HG03571 (cell line): Measurements from ENCODE around the gene LGI4.
"Not testable (repeated sequence)": the region's sequence is repeated elsewhere in the genome, so short reads cannot be mapped to it uniquely, and the experiment has no call there.

Experiments used
- ATAC-seq: cut with Tn5 transposase; IDR thresholded peaks from one replicate; pipeline ENCODE4 v1.9.1; 2021; ENCODE audit not compliant: unreplicated experiment

LGI4 gene

DNA sequence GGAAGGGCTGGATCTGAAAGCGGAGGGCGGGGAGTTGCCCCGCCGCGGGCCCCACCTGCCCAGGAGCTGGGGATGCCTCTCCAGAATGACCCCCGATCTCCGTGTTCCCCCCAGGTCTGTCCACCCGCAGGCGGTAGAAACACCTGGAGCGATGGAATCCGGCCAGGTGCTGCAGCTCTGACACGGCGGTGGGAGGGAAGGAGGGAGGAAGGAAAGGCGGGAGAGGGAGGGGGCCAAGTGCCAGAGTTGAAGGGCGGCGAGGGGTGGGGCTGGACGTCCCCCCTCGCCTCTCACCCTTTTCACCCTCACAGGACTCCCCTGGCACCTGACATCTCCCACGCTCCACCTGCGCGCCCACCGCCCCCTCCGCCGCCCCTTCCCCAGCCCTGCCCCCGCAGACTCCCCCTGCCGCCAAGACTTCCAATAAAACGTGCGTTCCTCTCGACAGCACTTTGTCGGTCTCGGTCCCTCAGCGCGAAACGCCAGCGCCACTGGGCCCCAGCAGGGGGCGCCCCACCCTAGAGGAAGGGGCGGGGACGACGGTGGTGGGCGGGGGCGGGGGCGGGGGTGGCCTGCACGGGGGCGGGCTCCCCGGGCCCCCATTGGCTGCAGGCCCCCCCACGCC is 7.9 kb upstream of the LGI4 start:
- no peak for ATAC-seq

DNA sequence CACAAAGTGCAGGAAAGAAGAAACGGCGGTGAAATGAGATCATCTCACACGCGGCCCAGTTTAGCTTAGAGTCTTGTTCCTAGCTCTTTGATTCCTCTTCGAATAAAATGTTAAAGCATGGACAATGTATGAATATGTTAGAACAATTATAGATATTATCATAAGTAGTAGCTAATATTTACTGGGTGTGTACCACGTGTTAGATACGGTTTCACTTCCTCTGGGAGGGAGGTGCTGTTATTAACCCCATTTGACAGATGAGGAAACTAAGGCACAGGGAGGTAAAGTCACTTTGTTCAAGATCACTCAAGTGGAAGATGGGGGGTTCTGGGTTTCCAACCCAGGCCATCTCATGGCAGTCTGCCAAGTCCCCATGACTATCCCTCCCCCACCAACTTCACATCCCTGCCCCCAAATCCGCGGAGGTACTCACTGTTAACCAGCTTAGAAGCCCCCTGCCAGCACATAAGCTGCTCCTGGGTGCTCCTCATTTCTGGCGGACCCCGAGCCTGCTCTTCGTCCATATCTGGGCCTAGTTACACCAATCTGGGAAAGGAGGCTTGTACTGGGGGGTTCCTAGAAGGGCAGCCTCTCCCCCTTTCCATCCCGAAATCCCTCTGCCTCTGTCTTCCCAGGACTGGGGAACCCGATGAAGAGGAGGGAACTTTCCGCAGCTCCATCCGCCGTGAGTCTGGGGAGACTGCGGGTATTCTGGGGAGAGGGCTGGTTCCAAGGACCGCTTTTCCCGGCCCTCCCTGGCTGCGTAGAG is 7.2 kb upstream of the LGI4 start:
- peak; percentile 7 for ATAC-seq

DNA sequence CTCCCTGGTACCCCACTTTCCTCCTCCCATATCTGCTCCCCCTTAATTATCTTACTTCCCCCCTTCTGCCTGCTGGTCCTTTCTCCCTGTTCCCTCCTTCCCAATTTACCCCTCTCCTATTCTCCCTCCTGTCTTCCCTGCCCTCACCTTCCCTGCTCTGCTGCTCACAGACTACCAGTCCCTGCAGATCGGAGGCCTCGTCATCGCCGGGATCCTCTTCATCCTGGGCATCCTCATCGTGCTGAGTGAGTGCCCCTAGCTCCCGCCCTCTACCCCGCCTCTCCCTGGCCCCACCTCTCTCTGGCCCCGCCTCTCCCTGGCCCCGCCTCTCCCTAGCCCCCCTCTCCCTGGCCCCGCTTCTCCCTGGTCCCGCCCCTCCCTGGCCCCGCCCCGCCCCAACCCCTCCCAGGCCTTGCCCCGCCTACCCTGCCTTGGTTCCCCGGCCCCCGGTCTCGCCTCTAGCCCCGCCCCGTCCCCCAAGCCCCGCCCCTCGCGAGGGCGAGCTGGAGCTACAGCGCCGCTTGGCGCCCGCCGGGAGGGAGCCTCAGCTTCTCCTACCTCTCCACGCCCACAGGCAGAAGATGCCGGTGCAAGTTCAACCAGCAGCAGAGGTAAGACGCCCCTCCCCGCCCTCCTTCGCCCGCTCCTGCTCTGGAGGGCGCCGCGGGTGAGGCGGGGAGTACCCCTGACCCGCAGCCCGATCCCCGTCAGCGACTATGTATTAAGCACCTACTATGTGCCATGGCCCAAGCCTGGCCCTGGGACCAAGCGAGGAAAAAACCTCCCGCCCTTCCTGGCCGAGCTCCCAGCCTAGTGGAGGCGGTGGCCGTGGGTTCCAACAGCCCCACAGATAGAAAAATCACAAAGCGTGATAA is 6.3 kb upstream of the LGI4 start:
- ATAC-seq = peak; percentile 50

- ATAC-seq = no peak
Measured at GRCh38 chr19:35140207-35140961, 5.5 kb upstream of the LGI4 start.

- ATAC-seq = no peak
Measured at GRCh38 chr19:35138305-35138892, 3.5 kb upstream of the LGI4 start, which contains the start of gene FXYD1. Gene FXYD1, plus strand, starts transcription at chr19:35138824. Its CDS starts 1,256 bp downstream, at chr19:35140080.

DNA sequence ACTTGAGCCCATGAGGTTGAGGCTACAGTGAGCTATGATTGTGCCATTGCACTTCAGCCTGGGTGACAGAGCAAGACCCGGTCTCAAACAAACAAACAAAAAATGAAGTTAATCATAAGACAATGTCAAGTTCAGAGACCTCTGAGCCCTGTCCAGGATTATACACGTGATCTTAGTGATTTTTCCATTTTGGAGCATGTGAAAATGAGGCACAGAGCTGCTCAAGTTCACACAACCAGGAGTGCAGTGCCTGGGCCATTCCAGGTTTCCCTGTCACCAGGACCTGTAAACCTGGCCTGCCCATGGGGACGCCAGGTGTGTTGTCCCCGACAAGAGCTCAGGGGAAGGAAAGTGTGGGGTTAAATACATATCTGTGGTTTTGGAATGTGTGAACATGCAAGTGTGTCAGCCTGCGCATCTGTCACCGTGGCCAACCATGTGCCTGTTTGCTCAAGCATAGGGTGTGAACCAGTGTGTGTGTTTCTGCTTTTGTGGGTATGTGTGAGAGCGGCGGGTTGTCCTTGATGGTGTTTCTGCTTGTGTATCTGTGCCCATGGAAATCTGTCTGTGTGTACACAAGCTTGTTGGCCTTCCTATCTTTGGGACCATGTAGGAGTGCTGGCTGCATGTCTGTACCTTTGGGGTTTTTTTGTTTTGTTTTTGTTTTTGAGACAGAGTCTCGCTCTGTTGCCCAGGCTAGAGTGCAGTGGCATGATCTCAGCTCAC is 2.3 kb upstream of the LGI4 start:
- ATAC-seq = no peak

DNA sequence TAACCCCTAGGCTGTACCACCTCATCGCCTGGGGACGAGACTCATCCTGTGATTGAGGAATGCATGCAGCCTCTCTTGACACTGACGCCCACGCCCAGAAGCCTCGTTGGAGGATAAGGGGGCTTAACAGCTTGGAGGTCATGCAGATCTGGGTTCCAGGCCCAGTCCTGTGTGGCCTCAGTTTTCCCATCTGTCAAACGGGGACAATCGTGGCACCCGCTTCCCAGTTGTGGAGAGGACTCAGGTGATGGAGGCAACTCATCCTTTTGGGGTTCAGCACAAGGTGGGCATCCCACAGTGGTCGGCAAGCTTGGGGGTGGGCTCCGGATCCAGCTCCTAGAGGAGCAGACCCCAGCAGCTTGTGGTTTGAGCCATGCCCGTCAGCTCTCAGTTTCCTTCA is 1.4 kb upstream of the LGI4 start:
- ATAC-seq = no peak

GRCh38 chr19:35135389-35135909 is 590 bp upstream of the LGI4 start:
- ATAC-seq = no peak

- ATAC-seq = no peak
Measured at GRCh38 chr19:35133826-35134225, 1.0 kb downstream of the LGI4 start.

- ATAC-seq = no peak
Measured at GRCh38 chr19:35132254-35132653, 2.6 kb downstream of the LGI4 start.

DNA sequence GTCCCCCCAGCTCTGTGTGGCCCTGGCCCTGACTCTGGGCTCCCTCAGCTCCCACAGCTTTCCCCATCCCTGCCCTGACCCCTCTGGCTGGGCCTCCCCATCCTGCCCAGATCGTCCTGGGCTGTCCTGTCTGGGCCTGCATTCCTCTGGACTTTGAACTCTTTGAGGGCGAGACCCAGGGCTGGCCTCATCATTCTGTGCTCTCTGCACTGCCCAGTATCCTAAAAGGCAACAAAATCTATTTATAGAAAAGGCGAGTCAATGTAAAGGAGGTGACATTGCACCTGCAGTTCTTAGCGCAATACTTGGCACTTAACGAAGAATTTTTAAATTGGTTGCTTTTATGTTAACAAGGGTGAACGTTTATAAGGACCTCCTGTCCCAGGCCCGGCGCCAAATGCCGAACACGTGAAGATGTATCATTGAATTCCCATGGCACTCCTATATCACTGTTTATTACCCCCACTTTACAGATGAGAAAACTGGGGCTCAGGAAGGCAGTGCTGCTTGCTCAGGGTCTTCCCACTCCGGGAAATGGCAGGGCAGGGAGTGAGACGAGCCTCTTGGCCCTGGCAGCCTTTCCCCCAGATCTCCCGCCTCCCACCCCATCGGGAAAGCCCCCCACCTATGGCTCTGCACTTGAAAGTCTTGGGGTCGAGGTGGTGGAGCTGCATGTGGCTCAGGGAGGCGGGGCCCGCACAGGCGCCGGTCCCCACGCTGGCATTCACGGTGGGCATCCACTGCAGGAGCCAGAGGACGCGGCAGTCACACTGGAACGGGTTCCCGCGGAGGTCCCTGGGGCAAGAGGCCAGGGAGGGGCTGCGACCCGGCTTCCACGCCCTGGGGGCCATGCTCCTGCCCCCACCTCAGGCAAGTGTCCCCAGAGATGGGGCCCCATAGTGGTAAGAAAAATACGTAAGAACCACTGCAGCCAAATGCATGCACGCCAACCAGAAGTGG is 3.8 kb downstream of the LGI4 start:
- ATAC-seq = no peak

GRCh38 chr19:35129724-35130274 is 5.1 kb downstream of the LGI4 start:
- ATAC-seq = not testable (repeated sequence)

DNA sequence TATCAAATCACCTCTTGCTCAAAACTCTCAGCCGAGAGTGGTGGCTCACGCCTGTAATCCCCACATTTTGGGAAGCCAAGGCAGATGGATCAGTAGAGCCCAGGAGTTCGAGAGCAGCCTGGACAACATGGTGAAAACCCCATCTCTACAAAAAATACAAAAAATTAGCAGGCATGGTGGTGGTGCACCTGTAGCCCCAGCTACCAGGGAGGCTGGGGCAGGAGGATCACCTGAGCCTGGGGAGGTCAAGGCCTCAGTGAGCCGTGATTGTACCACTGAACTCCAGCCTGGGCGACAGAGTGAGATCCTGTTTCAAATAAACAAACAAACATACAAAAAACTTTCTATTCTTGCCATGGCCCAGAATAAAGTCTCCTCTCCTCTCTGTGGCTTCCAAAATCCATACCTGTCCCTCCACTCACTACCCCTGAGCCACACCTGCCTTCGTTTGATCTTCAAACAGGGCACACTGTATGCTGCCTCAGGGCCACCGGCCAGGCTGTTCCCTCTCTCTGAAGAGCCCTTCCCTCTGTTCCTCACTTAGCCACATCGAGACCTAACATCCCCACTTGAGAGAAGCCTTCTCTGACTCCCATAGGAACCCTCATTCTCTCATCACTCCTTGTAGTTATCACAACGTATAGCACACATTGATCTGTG is 6.3 kb downstream of the LGI4 start:
- ATAC-seq = no peak

GRCh38 chr19:35127871-35128270 is 7.0 kb downstream of the LGI4 start:
- ATAC-seq = no peak

- no peak for ATAC-seq
Measured at GRCh38 chr19:35126624-35126959, 8.3 kb downstream of the LGI4 start.

DNA sequence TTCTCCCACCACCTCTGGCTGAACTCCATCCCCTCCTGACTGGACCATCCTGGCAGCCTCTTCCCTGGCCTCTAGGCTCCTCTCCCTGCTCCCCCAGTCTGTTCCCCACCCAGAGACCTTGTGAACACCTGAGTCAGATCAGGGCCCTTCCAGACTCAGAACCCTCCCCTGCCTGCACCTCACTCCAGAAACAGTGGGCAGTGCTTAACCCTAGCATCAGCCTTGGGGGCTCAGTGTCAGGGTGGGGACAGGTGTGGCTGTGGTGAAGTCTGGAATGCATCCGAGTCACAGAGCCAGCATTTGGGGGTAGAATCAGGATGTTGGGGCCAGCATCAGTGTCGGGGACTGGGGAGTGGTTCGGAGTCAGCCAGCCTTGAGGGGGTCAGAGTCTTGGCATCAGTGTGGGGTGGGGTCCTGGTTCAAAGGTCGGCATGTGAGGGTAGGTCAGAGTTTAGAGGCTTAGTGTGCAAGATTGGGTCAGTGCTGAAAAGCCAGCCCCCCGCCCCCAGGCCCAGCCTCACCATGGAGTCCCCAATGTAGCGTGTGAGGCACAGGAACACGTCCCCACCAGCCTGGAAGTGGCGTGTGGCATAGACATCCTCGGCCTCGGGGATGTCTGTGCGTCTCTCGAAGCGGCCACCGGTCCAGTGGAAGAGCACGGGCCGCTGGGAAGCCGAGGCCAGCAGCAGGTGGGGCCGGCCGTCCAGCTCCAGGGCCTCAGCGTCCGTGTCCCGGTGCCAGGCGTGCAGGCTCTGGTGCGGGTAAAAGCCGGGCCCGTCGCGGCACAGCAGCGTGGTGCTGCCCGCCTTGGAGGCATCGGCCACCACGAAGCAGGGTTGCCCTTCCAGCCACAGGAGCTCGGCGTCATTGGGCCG is 8.9 kb downstream of the LGI4 start:
- ATAC-seq = no peak

DNA sequence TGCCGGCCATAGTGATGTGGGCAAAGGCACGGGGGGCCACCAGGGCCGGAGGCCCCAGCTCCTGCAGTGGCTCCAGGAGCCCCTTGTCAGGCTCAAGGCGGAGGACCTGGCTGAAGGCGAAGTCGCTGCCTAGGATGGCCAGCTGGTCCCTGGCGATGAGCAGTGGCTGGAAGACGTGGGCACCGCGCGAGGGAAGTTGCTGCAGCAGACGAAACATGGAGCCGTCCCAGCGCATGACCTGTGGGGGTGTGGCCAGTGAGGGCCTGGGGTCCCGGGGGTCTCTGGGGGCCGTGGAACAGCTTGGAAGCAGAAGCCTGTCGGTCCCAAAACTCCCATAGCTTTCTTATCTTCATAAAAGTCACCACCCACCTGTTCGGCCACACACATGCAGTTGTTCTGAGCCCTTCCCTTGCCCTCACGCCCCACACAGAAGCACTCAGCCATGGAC is 9.6 kb downstream of the LGI4 start:
- ATAC-seq = no peak
